GM12864 (cell line): Measurements from ENCODE around the gene DCTN2.
"Not testable (repeated sequence)": the region's sequence is repeated elsewhere in the genome, so short reads cannot be mapped to it uniquely, and the experiment has no call there.

Experiments used
- DNase-seq: peaks from one replicate; pipeline ENCODE4 v3.0.0-alpha.2; 2011; ENCODE audit warnings: low read depth
- H3K4me3 ChIP-seq: 2 replicates; pipeline ENCODE4 v1.5.1; 2011; ENCODE audit warnings: mild to moderate bottlenecking, low read depth, low read length, control low read depth
- CTCF ChIP-seq: IDR thresholded peaks from 2 replicates; pipeline ENCODE4 v1.5.1; 2011; ENCODE audit warnings: low read depth, mild to moderate bottlenecking, moderate library complexity, low read length, control low read depth, inconsistent platforms; ENCODE audit errors: missing control alignments

The DCTN2 gene

GRCh38 chr12:57546438-57547287 lies at the start of gene DCTN2:
Gene DCTN2, minus strand, starts transcription at chr12:57547192. Its CDS starts 129 bp downstream, at chr12:57547063.
- peak within 1 kb of the TSS; percentile 67 for H3K4me3 ChIP-seq
- peak; percentile 30 for TF ChIP-seq CTCF
- peak; percentile 93 for DNase-seq

DNA sequence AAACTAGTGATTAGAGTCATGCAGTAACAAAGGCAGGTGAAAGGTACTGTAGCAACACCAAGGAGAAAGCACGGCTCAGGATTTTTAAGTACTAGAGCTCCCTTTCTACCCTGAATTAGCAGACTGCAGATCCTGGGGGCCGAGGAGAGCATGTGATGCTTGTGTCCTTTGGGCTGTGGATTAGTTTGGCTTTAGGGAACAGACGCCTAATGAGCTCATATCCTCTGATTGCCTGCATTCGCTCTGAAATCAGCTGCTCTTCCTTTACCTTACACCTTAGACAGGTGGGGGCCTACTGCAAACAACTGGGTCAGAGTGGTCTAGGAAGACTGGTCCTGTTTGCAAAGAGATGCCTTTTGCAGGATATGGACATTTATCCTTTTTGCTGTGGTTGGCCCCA lies 46.2 kb upstream of the DCTN2 start:
- DNase-seq, result no peak
- no peak overlapping the region for H3K4me3 ChIP-seq
- no peak for TF ChIP-seq CTCF

DNA sequence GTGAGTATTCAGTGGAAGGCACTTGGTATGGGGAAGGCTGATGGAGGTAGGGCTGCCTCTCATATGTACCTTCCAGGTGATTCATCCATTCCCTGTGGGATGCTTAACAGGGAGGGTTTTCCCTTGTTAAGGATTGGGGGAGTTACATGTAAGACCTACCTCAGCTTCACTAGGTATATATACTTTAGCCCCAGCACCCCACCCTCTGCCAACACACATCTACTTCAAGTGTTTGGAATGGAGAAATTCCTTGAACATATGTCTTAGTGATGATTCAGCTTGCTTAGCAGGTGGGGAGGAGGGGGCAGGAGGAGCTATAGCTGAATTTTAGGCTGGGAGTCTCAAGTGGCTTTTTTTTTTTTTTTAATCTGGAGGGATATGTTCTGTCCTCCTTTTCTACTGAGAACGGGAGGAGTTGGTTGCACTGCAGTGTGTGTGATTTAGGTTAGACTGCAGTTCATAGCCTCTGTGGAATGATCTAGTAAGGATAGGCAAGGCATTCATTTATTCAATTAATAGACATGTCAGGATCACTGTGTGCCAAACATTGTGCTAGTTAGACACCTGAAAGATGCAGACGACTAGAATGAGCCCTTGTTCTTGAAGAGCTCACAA lies 45.7 kb upstream of the DCTN2 start:
- DNase-seq, result no peak
- no peak for TF ChIP-seq CTCF
- no peak overlapping the region for H3K4me3 ChIP-seq

- no peak for TF ChIP-seq CTCF
- no peak for DNase-seq
- H3K4me3 ChIP-seq, result peak overlapping the region; percentile 71
Measured at GRCh38 chr12:57591782-57592325, 44.9 kb upstream of the DCTN2 start.

DNA sequence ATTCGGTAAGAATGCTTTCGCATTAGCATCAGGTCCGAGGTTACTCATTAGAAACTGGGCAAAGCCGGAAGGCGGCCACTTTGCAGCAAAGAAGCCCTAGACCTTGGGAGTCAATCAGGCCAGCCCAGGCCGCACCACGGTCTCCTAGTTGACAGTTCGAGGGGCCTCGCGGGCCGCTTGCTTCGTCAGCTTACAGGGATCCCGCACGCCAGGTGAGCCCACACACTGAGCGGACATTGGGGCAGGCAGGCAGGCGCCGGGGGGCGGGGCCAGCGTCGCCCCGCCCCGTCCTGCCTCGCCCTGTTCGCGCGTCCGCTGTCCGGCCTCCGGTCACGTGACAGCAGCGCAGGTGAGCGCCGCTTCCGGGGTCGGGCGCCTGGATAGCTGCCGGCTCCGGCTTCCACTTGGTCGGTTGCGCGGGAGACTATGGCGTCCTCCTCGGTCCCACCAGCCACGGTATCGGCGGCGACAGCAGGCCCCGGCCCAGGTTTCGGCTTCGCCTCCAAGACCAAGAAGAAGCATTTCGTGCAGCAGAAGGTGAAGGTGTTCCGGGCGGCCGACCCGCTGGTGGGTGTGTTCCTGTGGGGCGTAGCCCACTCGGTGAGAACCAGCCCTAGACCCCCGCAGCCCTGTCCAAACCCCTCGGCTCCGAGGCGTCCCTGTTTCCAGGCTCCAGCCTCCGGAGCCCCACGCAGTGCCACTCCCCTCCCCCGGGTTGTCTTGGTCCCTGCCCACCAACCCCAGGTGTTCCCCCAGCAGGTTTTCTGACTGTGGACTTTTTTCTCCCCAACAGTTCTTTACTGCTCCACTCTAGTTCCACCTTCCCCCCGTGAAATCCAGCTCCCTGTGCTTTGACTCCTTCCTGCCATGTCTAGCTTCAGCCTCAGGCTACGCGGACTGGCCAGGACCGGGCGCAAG lies 44.1 kb upstream of the DCTN2 start, which contains the start of gene PIP4K2C:
TSS of gene PIP4K2C (plus strand) at position 329 of the 918 bp plus-strand sequence. CDS start at position 427, 98 bp downstream.
- H3K4me3 ChIP-seq, result peak within 1 kb of the TSS; percentile 71
- DNase-seq, result peak; percentile 60
- TF ChIP-seq CTCF, result no peak

DNA sequence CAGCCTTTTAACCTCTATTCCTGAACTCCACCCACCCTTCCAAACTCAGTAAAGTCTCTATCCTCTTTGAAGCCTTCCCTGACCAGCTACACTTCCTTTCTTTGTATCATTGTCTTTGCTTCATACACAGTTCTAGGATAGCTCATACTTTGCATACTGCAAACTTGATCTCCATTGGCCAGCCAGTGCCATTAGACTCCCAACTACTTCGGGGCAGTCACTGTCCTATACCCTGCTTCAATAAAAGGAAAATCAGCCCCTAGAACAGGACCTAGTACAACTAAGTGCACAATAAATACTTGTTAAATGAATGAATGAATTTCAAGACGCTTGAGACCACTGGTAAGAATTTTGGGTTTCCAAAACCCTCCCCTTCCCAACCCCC lies 43.5 kb upstream of the DCTN2 start:
- H3K4me3 ChIP-seq, result peak overlapping the region; percentile 71
- TF ChIP-seq CTCF, result no peak
- no peak for DNase-seq

DNA sequence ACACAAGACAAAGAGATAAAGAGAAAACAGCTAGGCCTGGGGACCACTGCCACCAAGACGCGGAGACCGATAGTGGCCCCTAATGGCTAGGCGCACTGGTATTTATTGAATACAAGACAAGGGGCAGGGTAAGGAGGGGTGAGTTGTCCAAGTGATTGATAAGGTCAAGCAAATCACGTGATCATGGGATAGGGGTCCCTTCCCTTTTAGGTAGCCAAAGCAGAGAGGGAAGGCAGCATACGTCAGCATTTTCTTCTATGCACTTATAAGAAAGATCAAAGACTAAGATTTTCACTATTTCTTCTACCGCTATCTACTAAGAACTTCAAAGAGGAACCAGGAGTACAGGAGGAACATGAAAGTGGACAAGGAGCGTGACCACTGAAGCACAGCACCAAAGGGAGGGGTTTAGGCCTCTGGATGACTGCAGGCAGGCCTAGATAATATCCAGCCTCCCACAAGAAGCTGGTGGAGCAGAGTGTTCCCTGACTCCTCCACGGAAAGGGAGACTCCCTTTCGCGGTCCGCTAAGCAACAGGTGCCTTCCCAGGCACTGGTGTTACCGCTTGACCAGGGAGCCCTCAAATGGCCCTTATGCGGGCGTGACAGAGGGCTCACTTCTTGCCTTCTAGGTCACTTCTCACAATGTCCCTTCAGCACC lies 42.1 kb upstream of the DCTN2 start:
- not testable (repeated sequence) for DNase-seq, H3K4me3 ChIP-seq
